ENCODE results near the gene PDXK.

The PDXK gene

DNA sequence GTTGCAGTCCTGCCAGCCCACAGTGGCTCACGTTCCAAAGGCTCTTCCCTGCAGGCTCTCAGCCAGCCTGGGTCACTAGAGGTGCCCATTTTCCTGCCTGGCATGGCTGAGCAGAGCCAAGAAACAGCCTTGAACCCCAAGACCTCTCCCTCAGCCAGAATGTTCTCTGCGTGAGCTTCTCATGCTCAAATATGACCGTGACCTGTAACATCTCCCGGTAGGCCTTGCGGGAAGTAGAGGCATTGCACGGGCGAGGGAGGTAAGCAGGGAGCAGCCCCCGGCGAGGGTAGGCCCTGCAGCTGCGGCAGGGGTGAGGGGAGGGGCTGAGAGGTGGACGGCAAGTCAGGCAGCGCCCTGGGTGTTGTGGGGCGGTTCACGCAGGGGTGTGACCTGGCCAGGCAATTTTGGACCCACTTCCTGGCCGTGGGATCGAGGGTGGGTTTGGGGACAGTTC lies 90.4 kb downstream of the PDXK start:
- TF ChIP-seq TAF1 (IDR thresholded peaks at IDR 0.05; ENCODE audit: borderline replicate concordance, insufficient read depth, low read length) (no peak), FOXP2 (optimal IDR thresholded peaks at IDR 0.05; ENCODE audit: borderline replicate concordance, extremely low read depth, extremely low read length, insufficient read depth) (no peak), POLR2AphosphoS5 (IDR thresholded peaks at IDR 0.05; ENCODE audit: low read depth, low read length) (no peak), SIN3A (IDR thresholded peaks at IDR 0.05; ENCODE audit: borderline replicate concordance, insufficient read depth, low read length) (no peak)
- TF ChIP-seq, protein P1, sequence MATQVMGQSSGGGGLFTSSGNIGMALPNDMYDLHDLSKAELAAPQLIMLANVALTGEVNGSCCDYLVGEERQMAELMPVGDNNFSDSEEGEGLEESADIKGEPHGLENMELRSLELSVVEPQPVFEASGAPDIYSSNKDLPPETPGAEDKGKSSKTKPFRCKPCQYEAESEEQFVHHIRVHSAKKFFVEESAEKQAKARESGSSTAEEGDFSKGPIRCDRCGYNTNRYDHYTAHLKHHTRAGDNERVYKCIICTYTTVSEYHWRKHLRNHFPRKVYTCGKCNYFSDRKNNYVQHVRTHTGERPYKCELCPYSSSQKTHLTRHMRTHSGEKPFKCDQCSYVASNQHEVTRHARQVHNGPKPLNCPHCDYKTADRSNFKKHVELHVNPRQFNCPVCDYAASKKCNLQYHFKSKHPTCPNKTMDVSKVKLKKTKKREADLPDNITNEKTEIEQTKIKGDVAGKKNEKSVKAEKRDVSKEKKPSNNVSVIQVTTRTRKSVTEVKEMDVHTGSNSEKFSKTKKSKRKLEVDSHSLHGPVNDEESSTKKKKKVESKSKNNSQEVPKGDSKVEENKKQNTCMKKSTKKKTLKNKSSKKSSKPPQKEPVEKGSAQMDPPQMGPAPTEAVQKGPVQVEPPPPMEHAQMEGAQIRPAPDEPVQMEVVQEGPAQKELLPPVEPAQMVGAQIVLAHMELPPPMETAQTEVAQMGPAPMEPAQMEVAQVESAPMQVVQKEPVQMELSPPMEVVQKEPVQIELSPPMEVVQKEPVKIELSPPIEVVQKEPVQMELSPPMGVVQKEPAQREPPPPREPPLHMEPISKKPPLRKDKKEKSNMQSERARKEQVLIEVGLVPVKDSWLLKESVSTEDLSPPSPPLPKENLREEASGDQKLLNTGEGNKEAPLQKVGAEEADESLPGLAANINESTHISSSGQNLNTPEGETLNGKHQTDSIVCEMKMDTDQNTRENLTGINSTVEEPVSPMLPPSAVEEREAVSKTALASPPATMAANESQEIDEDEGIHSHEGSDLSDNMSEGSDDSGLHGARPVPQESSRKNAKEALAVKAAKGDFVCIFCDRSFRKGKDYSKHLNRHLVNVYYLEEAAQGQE (IDR thresholded peaks at IDR 0.05; ENCODE audit: insufficient read depth in 1 of 2, low read depth in 2 of 2, low read length in 2 of 2): no peak

- TF ChIP-seq POLR2AphosphoS5 (IDR thresholded peaks at IDR 0.05; ENCODE audit: low read depth, low read length) (no peak; the same call in 1 of the 2 replicates), FOXP2 (optimal IDR thresholded peaks at IDR 0.05; ENCODE audit: borderline replicate concordance, extremely low read depth, extremely low read length, insufficient read depth) (no peak), SIN3A (IDR thresholded peaks at IDR 0.05; ENCODE audit: borderline replicate concordance, insufficient read depth, low read length) (no peak), TAF1 (IDR thresholded peaks at IDR 0.05; ENCODE audit: borderline replicate concordance, insufficient read depth, low read length) (no peak)
- TF ChIP-seq, protein P1 (IDR thresholded peaks at IDR 0.05; ENCODE audit: insufficient read depth in 1 of 2, low read depth in 2 of 2, low read length in 2 of 2): no peak
Measured at GRCh38 chr21:43809853-43810504, 91.0 kb downstream of the PDXK start.

DNA sequence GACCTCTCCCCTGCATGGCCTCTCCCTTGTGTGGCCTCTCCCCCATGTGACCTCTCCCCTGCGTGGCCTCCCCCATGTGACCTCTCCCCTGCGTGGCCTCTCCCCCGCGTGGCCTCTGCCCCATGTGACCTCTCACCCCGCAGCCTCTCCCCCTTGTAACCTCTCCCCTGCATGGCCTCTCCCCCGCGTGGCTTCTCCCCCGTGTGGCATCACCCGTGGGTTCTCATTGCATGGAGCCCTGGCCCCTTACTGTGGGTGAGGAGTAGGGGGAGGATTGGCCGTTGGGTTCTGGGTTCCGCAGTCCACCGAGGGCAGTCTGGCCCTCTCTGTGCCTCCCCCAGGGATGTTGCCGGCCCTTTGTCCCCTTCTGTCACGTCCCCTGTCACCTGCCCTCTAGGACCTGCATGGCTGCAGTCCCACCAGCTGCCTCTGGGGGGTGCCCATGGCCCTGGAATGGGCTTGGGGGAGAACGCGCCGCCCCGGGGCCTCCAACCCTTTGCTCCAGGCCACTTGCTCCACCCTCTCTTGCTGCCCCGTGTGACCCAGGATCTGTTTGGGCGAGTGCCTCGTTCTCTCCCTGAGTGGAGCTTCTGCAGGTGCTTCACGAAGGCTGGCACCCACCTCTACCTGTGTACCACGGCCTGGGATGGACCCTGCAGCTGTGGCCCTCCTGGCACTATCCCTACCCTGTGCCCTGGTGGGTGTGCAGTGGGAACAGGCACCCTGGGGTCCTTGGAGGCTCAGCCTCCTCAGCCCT lies 91.8 kb downstream of the PDXK start:
- no peak for TF ChIP-seq FOXP2 (optimal IDR thresholded peaks at IDR 0.05; ENCODE audit: borderline replicate concordance, extremely low read depth, extremely low read length, insufficient read depth)

GRCh38 chr21:43811262-43812105 lies 92.6 kb downstream of the PDXK start:
- no peak for TF ChIP-seq TAF1 (IDR thresholded peaks at IDR 0.05; ENCODE audit: borderline replicate concordance, insufficient read depth, low read length)
- TF ChIP-seq, protein P1 (IDR thresholded peaks at IDR 0.05; ENCODE audit: insufficient read depth in 1 of 2, low read depth in 2 of 2, low read length in 2 of 2): no peak
- TF ChIP-seq SIN3A (IDR thresholded peaks at IDR 0.05; ENCODE audit: borderline replicate concordance, insufficient read depth, low read length): no peak
- no peak for TF ChIP-seq FOXP2 (optimal IDR thresholded peaks at IDR 0.05; ENCODE audit: borderline replicate concordance, extremely low read depth, extremely low read length, insufficient read depth)
- TF ChIP-seq POLR2AphosphoS5 (IDR thresholded peaks at IDR 0.05; ENCODE audit: low read depth, low read length): no peak
